ENCODE data around the gene TMEM271.

GRCh38 chr4:531721-532565, 44.2 kb downstream of the TMEM271 start:
- no peak for TF ChIP-seq CTCF (IDR thresholded peaks at IDR 0.05)
- no peak for TF ChIP-seq EZH2 (IDR thresholded peaks at IDR 0.05)

Data from neural progenitor cell (in vitro differentiated cells).